Measurements from ENCODE around the gene MUC12.
"Not testable (repeated sequence)": the region's sequence is repeated elsewhere in the genome, so short reads cannot be mapped to it uniquely, and the experiment has no call there.

Gene MUC12

DNA sequence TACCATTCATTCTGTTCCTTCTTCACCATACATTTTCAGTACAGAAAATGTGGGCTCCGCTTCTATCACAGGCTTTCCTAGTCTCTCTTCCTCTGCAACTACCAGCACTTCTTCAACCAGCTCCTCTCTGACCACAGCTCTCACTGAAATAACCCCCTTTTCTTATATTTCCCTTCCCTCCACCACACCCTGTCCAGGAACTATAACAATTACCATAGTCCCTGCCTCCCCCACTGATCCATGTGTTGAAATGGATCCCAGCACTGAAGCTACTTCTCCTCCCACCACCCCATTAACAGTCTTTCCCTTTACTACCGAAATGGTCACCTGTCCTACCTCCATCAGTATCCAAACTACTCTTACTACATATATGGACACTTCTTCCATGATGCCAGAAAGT is 9.5 kb upstream of the MUC12 start:
- no peak for DNase-seq (ENCODE audit: low read depth in 3 of 3, low spot score in 1 of 3)

DNA sequence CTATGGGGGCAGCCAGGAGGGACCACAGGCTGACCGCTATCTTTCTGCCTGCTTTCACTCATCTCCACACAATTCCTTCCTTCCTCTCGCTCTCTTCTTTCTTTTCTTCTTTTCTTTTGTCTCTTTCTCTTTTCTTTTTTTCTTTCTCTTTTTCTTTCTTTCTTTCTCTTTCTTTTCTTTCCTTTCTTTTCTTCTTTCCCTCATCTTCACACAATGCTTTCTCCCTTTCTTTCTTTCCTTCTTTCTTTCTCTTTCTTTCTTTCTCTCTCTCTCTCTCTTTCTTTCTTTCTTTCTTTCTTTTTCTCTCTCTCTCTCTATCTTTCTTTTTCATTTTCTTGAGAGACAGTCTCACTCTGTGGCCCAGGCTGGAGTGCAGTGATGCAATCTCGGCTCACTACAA is 6.8 kb upstream of the MUC12 start:
- no peak for DNase-seq (ENCODE audit: low read depth in 3 of 3, low spot score in 1 of 3)

DNA sequence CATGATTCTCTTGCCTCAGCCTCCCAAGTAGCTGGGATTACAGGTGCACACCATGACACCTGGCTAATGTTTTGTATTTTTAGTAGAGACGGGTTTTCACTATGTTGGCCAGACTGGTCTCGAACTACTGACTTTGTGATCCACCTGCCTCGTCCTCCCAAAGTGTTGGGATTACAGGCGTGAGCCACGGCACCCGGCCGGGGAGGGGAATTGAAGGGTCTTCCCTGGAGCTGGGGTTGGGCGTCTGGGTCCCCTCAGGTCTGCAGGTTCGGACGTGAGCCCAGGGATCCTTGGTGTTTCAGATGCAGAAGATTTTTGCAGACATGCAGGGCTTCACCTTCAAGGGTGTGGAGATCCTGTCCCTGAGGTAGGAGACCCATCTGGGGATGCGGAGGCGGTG is 6.0 kb upstream of the MUC12 start:
- DNase-seq (ENCODE audit: low read depth in 3 of 3, low spot score in 1 of 3), result no peak

DNA sequence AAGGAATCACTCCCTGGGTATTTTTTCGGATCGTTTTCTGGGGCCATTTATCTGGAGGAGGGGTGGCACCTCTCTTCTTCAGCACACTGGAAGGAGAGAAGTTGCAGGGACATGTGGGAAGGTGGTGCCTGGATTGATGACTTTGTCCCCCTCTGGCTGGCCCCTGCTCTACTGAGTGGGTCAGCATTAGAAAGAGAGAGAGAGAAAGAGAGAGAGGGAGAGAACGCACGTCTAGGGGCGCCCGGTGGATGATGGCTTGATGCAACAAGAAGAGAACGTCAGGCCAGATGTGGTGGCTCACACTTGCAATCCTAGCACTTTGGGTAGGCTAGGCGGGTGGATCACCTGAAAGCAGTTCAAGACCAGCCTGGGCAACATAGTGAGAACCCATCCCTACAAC is 5.5 kb upstream of the MUC12 start:
- no peak for DNase-seq (ENCODE audit: low read depth in 3 of 3, low spot score in 1 of 3)

DNA sequence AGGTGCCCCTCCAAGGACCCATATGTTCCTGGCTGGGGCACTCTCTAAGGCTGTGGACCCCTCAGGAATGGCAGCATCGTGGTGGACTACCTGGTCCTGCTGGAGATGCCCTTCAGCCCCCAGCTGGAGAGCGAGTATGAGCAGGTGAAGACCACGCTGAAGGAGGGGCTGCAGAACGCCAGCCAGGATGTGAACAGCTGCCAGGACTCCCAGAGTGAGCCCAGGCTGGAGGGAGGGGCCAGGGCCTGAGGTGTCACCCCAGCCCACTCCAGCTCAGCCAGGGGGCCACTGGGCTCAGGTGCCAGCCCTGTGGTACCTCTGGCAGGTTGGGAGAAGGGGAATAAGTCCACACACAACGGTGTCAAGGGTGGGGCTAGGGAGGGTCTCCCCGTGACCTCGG is 4.7 kb upstream of the MUC12 start:
- no peak for DNase-seq (ENCODE audit: low read depth in 3 of 3, low spot score in 1 of 3)

DNA sequence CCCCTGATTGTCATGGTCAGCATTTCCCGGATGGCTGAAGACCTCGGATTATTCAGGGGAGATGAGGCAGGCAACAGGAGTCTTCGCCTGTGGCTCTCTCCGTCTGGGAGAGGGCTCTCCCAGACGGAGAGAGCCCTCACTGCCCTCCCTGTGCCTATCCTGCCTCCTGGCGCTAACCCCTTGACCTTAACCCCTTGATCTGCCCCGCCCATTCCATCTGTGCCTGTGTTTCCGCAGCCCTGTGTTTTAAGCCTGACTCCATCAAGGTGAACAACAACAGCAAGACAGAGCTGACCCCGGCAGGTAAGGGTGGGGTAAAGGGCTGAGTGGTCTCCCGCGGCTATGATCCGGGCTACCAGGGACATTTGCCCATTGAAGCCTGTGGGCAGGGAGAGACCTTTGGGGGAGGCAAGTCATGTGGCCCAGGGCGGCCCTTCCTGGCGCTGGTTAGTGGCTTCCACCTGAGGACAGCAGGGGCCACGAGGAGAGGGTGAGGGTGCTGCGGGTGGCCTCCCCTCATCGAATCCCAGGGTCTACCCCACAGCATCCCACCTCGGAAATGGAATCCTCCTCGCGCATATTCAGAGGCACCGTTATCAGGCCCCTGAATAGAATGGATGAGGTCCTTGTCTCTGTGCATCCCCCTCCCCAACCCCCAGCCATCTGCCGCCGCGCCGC is 4.2 kb upstream of the MUC12 start:
- DNase-seq (ENCODE audit: low read depth in 3 of 3, low spot score in 1 of 3), result no peak

DNA sequence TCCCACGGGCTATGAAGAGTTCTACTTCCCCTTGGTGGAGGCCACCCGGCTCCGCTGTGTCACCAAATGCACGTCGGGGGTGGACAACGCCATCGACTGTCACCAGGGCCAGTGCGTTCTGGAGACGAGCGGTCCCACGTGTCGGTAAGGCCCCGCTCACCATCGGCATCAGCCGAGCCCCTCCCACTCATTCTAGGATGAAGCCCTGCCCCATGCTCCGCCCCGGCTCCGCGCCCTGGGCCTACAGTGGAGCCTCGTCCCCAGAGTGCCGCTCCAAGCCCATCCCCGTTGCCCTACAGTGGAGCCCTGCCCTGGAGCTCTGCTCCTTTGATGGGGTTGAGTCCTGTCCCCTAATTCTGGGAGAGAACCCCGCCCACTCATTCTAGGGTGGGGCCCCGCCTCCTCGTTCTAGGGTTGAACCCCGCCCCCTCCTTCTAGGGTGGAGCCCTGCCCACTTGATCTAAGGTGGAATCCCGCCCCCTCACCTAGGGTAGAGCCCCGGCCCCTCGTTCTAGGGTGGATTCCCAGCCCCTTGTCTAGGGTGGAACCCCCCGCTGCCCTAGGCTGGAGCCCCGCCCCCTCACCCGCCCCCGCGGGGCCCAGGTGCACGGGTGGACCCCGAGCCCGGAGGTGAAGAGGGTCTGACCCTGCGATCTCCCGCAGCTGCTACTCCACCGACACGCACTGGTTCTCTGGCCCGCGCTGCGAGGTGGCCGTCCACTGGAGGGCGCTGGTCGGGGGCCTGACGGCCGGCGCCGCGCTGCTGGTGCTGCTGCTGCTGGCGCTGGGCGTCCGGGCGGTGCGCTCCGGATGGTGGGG is 3.4 kb upstream of the MUC12 start:
- peak in 2 of 3 donors; percentile 38 to 64 for DNase-seq (ENCODE audit: low read depth in 3 of 3, low spot score in 1 of 3)

DNA sequence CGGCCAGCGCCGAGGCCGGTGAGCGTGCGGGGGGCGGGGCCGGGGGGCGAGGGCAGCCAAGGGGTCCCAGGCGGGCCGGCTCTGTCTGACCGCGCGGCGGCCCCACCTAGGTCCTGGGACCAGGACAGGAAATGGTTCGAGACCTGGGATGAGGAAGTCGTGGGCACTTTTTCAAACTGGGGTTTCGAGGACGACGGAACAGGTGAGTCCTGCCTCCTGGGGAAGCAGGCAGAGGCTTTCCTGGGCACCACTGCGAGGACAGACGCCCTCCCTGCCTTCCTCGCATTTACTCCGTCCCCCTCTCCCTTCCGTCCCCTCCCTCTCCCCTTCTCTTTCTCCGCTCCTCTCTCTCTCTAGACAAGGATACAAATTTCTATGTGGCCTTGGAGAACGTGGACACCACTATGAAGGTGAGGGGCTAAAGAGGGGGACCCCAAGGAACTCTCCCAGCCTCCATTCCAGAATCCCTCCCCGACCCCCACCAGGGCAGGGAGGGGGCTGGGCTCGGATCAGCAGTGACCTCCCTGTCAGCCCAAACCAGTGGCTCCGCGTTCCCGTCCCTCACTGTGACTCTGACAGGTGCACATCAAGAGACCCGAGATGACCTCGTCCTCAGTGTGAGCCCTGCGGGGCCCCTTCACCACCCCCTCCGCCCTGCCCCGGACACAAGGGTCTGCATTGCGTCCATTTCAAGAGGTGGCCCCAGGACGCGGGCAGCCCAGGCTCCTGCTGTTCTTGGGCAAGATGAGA is 2.6 kb upstream of the MUC12 start:
- DNase-seq (ENCODE audit: low read depth in 3 of 3, low spot score in 1 of 3), result no peak

DNA sequence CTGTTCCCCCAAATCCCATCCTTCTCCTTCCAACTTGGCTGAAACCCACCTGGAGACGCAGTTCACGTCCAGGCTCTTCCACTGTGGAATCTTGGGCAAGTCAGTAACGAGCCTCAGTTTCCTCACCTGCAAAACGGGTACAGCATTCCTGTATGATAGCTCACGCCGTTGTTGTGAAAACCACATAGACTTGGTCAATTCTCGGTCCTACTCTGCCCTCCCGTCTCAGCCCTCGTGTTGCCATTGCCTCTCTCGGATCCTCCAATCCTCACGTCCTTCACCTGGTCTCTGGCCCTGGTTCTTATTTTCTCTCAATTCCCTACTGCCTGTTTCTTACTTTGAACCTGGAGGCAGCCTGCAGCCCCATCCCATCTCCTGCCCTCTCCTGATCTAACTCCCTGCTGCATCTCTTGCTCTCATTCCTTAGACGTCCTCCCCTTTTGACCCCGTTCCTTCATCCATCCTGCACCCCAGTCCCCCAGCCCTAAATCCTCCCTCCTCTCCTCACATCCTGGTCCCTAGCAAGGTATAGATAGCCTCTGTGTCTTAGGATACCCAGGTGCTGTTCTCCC is 2.0 kb upstream of the MUC12 start:
- DNase-seq (ENCODE audit: low read depth in 3 of 3, low spot score in 1 of 3), result no peak

DNA sequence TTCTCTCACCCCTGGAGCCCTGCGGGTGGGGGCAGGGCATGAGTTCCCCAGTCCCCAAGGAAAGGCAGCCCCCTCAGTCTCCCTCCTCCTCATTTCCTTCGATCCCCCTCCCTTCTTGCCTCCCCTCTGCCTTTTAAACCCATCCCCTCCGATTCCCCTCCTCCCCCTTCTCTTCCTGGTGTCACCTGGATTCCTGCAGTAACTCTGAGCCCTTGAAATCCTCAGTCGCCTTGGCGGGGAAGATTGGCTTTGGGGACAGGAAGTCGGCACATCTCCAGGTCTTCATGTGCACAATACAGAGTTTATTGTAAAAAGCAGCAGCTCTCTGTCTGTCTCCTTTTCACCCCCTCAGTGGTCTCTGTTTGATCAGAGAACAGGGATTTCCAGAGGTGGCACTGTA is 1.3 kb upstream of the MUC12 start:
- no peak for DNase-seq (ENCODE audit: low read depth in 3 of 3, low spot score in 1 of 3)

DNA sequence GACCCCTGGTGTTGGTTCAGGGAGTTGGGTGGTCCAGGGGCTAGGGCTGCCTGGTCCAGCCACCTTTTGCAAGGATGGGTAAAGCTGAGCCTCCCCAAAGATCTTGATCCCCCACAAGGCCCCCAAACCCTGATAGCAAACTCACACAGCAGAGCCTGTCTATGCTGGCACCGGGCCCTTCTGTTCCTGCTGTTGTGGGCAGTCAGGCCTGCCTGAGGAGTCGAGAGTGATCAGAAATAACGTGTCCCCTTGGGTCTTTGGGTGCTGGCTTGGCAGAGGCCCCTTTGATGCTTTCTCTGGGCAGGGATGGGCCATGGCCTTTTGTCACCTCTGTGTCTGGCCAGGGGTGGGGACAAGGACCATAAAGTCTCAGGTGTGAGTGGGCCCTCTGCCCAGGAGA is 715 bp upstream of the MUC12 start:
- no peak for DNase-seq (ENCODE audit: low read depth in 3 of 3, low spot score in 1 of 3)

DNA sequence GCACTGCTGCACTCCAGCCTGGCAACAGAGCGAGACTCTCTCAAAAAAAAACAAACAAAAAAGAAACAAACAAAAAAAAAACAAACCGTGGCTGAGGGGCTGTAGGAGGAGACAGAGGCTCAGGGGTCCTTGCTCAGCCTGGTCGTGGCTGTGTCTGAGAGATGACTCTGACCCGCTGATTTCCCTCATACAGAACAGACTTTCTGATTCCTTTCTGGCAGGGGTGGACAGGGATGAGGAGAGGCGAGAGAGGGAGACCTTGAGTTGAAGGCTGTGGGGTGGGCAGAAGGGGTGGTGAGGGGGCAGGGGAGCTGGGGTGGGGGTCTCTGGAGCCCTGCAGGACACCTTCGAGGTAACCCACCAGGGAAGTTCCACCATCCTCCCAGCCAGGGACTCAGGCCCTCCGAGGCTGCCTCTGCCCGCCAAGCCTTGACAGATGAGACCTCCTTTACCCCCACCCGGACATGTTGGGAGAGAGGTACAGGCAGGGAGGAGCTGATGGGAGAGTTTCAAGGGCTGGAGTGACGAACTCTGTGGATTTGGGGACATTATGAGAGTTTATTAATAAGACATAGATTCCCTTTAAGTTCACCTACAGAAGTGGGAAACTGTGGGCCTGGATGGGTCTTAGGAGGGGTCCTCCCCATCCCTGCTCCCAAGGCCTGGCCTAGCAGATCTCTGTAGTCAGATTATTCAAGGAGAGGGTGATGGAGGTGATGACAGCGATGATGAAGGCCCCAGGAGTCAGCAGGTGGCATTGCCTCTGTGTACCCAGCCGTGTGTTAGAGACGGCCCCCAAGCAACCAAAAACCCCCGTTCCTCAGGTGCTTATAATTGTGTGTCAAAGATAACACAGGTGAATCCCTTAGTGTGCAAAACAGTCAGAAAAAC is 2.0 kb downstream of the MUC12 start:
- DNase-seq (ENCODE audit: low read depth in 3 of 3, low spot score in 1 of 3), result no peak

DNA sequence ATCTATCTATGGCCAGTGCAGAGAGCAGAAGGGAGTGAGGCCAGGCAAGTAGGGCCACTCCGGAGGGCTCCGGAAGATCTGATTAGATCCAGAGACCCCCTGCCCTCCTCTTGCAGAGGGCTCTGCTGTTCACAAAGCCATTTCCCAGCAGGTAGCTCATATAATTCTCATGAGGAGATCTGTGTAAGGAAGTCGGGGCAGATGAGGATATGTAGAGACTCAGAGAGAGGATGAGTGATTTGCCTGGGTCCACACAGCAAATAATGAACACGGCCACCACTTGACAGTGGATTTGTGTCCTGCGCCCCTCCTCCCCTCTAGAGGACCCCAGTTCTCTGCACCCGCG is 2.6 kb downstream of the MUC12 start:
- no peak for DNase-seq (ENCODE audit: low read depth in 3 of 3, low spot score in 1 of 3)

DNA sequence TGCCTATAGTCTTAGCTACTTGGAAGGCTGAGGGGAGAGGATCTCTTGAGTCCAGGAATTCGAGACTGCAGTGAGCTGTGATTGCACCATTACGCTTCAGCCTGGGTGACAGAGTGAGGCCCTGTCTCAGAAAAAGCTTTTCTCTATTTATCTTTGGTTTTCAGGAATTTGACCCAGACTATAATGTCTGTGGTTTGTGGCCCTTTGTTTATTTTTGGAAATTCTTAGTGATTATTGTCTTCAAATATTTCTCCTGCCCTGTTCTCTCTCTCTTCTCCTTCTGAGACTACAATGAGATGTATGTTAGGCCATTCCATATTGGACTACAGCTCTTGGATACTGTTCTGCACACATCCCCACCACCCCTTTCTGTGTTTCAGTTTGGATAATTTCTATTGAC is 4.7 kb downstream of the MUC12 start:
- no peak for DNase-seq (ENCODE audit: low read depth in 3 of 3, low spot score in 1 of 3)

DNA sequence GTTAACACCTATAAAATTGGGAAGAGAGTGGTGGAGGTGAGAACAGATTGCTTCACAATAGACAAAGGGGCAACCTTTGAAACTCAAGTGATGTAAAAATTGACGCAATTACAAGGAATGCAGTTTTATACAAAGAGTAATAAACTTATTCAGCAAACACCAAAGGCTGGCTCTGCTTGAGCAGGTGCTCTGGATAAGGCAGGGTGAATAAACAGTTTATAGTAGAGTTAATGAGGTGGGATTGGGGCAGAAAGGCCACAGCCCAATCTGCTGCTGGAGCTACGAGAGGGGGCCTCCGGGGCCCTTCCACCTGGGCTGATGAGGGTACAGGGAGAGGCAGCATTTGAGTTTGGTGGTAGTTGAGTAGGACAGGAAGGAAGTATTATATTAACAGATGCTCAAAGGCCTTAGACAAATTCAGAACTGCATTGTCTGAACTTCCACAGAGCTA is 6.0 kb downstream of the MUC12 start:
- DNase-seq (ENCODE audit: low read depth in 3 of 3, low spot score in 1 of 3), result no peak

DNA sequence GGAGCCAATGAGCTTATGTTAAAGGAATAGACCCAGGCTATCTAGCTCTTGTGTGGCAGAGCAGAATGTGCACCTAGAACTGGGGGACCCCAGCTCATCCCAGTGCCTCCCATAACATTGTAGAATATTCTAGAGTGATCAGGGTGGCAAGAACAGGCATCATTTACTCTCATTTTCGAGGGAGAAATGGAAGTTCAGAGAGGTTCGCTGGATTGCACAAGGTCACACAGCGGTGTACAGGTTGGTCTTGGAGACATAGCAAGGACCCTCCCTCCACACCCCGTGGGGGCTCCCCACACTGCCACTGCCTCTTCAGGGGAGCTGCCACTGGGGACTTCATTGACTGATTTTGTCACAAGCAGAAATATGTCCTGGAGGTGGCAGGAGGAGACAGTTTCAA is 8.9 kb downstream of the MUC12 start:
- no peak for DNase-seq (ENCODE audit: low read depth in 3 of 3, low spot score in 1 of 3)

DNA sequence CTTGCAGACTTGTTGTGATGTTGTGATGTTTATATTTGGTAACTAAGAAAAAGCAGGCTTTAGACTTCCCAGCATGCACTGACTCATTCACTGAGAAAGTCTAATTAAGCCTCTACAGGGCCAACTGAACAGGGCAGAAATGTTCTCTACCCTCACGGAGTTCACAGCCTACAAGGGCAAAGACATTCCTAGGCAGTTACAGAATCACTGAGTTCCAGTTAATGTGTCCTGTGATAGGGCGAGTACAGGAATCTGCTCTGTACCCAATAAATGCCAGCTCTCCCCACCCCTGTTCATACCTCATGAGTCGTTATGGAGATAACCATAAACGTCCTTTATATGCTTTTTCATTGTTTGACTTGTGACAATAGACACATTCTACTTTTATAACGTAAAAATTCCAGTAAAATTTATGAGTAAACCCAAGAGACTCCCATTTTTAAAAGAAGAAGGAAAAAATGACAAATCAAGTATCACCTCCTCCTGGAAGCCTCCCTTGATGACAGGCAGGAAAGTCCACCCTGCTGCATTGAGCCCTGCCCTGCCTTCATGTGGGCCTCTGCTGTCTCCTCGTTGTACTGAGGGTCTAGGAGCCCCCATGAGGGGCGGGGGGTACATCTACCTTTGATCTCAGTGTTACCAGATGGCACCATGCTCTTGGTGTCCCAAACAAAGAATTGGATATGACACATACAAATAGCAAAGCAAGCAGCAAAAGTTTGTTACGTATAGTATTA is 14.3 kb downstream of the MUC12 start:
- no peak for DNase-seq (ENCODE audit: low read depth in 3 of 3, low spot score in 1 of 3)

DNA sequence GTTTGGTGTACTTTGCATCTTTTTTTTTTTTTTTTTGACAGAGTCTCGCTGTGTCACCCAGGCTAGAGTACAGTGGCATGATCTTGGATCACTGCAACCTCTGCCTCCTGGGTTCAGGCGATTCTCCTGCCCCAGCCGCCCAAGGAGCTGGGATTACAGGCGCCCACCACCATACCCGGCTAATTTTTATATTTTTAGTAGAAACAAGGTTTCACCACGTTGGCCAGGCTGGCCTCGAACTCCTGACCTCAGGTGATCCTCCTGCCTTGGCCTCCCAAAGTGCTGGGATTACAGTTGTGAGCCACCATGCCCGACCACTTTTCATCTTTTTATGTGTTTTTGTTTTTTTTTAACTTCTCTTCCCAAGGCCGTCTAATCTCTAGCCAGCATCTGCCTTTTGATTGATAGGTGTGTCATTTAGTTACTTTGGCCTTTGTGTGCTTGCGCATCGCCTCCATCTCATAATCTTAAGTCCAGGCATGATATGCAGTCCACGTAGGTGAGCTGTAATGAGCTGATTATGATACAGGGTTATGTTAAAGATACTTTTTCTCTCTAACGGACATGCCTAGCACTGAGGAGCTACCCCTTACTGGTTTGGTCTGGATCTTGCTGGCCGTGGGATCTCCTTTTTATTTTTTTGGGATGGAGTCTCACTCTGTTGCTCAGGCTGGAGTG is 15.0 kb downstream of the MUC12 start:
- not testable (repeated sequence) for DNase-seq (ENCODE audit: low read depth in 3 of 3, low spot score in 1 of 3)

DNA sequence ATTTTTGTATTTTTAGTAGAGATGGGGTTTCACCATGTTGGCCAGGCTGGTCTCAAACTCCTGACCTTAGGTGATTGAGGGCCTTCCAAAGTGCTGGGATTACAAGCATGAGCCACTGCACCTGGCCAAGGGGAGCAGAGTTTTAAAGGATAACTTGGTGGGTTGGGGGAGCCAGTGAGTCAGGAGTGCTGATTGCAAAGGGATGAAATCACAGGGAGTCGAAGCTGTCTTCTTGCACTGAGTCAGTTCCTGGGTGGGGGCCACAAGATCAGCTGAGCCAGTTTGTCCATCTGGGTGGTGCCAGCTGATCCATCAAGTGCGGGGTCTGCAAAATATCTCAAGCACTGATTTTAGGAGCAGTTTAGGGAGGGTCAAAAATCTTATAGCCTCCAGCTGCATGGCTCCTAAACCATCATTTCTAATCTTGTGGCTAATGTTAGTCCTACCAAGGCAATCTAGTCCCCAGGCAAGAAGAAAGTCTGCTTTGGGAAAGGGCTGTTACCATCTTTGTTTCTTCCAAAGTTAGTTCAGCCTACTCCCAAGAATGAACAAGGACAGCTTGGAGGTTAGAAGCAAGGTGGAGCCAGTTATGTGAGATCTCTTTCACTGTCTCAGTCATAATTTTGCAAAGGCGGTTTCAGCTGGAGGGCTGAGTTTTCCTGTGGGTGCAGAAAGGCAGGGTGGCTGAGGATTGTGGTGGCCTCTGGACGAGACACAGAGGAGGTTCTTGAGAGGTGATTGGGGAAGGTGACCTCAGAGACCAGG is 15.8 kb downstream of the MUC12 start:
- DNase-seq (ENCODE audit: low read depth in 3 of 3, low spot score in 1 of 3), result not testable (repeated sequence)
